HG02571 (cell line): ENCODE data around the gene BSPH1.
"Not testable (repeated sequence)": the region's sequence is repeated elsewhere in the genome, so short reads cannot be mapped to it uniquely, and the experiment has no call there.

Source experiments
- ATAC-seq: cut with Tn5 transposase; IDR thresholded peaks from one replicate; pipeline ENCODE4 v1.9.1; 2021; ENCODE audit warnings: mild to moderate bottlenecking, moderate library complexity; ENCODE audit not compliant: unreplicated experiment

Gene BSPH1

GRCh38 chr19:47928581-47928980 lies 63.4 kb downstream of the BSPH1 start:
- not testable (repeated sequence) for ATAC-seq

- not testable (repeated sequence) for ATAC-seq
Measured at GRCh38 chr19:47920107-47920506, 71.9 kb downstream of the BSPH1 start.
